GM21576 (cell line): Measurements from ENCODE around the gene SLC38A7.
"Not testable (repeated sequence)": the region's sequence is repeated elsewhere in the genome, so short reads cannot be mapped to it uniquely, and the experiment has no call there.

Experiments
- ATAC-seq: cut with Tn5 transposase; IDR thresholded peaks from one replicate; pipeline ENCODE4 v1.9.1; 2021; ENCODE audit warnings: mild to moderate bottlenecking, moderate library complexity; ENCODE audit not compliant: unreplicated experiment

SLC38A7 gene

DNA sequence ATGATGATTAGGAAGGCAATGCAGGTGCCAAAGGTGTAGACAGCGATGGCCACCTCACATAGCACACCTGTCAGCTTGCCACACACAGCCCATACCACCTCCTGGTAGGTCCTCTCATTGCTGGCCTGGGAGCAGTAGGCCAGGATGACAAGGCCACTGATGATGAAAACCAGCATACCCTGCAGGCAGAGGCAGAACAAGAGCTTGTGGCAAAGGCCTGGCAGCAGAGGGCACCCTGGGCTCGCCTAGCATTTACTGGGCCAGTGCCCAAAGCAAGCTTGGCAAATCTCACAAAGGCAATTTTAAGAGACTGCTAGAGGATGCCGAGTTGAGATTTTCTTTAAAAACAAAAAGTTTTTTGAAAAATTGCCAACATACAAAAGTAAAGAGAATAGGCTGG, 5.9 kb downstream of the SLC38A7 start:
- no peak for ATAC-seq

DNA sequence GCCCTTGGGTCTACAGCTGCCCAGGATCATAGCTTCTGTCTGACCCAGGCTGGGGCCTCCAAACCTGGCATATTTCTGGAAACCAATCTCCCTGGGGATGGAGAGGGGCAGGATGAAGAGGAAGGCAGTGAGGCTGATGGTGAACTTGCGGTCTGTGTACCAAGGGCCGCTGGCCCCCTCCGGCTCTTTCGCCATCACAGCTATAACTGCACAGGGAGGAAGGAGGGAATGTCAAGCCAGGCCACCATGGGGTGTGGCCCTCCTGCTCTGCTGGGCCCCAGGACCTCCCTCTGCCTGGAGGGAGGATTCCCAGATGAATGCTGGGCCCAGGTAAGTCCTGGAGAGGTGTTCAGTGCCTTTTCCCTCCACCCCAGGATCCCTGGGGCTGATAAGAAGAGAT, 6.3 kb downstream of the SLC38A7 start:
- ATAC-seq = no peak

DNA sequence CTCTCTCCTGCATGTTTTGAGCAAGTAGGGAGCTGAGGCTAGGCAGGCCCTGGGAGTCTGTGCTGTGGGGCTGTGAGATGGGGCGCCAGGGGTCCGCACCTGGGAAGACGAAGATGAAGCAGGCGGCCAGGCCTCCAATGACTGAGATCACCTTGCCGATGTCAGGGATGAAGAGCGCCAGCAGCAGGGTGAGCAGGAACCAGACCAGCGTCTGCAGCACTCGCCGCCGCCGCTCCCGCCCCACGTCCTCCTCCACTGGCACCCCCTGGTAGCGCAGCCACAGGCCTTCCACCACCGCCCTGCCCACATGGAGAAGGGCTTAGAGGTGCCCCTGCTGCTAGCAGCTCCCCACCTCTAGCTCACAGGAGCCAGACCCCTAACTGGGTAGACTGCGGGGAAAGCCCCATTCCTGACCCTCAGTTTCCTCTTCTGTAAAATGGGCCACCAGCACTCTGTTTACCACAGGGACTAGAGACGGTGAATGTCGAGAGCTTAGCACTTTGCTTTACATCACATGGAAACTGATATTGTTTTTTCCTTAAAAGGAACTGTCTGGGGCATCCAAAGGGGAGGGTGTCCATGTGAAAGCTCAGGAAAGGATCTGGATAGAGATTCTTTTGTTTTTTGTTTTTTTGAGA, 13.5 kb downstream of the SLC38A7 start:
- ATAC-seq = no peak

DNA sequence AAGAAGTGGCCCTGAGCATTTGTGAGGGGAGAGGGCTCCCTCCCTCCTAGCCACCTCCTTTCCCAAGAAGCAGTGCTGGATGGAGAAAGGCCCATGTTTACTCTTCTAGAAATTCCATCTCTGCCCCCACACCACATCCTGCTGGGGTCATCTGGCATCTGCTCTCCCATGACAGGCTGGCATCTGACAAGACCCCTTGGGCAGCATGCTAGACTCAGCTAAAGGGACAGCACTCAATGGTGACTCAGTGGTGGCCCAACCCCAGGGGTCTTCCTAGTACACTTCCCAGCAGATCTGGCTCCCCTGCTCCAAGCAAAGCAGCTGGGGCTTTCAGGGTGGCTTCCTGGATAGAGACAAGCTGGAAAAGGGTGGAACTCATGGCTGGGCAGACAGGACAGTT, 14.4 kb downstream of the SLC38A7 start:
- ATAC-seq = no peak

DNA sequence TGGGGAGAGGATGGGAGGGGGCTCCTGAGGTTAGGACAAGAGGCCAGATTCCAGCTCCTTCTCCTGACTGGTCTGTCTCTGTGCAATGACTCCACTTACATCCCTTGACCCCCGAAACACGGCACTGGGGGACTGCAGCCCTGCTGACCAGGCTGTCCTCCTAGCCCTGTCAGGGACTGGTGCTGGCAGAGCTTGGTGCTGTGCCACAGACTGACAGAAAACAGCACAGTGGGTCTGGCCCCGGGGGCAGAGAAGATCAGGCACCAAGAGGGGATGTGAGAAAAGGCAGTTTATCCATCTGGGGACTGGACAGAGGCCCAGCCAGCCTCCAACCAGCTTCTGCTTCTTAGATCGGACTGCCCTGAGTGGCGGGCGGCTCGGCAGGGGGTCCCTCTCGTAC, 19.4 kb downstream of the SLC38A7 start:
- no peak for ATAC-seq

DNA sequence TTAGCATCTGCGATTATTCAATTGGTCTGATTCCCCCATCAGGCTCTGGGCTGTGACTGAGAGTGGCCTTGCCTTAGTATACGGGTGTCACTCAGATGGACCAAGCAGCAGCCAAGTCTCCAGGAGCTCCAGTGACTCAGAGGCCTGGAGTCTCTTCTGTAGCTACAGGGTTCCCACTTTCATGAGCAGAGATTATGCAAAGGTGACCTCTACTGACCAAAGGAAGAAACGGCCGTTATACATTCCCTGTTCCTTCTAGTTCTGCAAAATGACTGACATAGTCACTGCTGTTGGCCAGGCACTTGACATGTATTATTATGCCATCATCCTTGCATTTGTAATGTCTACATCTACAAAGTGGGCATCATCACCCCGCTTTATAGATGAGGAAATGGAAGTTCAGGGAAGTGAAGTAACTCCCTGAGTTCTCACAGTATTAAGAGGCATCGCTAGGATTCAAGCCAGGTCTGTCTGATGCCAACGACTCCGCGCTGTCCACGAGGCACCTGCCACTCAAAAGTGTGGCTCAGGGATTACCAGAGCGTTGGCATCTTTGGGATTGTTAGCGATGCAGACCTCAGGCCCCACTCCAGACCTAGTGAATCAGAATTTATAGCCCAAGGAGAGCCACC, 23.3 kb downstream of the SLC38A7 start:
- peak; percentile 79 for ATAC-seq

DNA sequence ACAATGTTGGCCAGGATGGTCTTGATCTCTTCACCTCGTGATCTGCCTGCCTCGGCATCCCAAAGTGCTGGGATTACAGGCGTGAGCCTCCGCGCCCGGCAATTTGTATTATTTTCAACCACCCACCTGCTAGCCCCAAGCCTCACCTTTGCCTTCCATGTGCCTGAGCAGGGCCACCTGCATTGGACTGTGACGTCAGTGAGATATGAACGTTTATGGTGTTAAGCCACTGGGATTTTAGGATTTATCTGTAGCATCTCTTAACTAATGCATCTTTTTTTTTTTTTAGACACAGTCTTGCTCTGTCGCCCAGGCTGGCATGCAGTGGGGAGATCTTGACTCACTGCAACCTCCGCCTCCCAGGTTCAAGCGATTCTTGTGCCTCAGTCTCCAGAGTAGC, 24.7 kb downstream of the SLC38A7 start:
- ATAC-seq = not testable (repeated sequence)

DNA sequence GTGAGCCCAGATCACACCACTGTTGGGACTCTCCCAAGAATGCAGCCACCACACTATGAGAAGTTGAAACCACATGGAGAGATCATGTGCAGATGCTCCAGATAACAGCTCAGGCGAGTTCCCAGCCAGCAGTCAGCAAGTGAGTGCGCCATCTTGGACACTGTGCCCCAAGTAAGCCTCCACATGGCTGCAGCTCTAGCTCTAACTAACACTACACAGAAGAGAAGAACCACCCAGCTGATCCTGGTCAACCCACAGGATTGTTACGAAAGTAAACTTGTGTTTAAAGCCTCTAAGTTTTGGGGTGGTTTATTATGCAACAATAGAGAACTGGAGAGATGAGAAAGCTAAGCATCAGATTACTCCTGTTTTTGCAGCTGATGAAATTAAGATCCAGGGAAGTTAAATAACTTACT, 25.8 kb downstream of the SLC38A7 start:
- no peak for ATAC-seq

DNA sequence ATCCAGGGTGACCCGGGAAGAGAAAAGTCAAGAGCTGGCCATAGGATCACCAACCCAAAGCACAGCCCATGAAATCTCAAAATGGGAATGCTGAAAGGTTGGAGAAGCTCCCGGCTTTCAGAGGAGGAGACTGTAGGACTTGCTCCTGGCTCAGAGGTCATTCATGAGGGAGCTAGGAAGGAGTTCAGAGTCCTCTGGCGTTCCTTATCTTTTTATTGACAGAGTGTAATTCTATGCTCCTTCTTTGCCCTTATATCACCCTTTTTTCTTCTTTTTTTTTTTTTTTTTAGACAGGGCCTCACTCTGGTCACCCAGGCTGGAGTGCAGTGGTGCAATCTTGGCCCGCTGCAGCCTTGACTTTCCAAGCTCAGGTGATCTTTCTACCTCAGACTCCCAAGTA, 27.7 kb downstream of the SLC38A7 start:
- ATAC-seq = no peak

DNA sequence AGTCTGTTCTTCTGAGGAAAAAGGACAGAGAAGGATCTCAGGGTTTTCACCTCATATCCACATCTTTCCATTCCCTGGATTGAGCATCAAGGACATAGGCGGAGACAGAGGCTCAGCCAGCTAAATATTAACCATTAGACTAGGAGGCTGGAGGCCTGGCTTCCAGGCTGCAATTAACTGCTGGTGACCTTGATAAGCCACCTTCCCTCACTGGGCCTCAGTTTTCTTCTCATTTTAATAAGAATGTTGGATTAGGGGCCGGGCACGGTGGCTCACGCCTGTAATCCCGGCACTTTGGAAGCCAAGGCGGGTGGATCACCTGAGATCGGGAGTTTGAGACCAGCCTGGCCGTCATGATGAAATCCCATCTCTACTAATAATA, 29.4 kb downstream of the SLC38A7 start:
- ATAC-seq = no peak

DNA sequence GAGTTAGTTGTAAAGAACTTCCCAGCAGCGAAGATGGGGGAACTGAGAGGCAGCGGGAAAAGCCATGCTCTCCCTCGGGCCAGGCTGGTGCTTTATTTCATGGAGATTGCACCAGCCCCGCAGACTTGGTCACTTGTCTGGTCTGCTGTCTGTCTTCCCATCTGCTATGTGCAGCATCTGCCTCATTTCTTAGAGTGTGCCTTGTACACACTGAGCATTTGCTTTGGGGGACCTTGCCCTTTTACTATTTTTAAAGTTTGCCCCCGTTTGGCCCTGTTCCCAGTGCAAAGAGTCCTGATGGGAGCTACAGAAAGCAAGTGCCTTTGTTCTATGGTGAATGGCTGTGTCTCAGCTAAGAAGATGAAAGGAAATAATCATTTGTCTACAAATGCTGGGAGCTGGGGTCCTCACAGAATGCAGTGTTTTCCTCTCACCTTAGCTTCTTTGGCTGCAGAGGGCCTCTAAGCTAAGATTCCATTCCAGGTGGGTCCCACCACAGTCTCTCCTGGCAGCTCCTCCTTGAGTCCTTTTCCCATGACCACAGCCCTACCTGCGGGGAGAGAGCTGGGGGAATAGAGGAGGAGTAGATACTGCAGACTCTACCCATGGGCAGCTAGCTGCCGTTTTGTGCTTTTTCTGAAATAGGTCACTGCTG, 29.9 kb downstream of the SLC38A7 start:
- ATAC-seq = no peak

DNA sequence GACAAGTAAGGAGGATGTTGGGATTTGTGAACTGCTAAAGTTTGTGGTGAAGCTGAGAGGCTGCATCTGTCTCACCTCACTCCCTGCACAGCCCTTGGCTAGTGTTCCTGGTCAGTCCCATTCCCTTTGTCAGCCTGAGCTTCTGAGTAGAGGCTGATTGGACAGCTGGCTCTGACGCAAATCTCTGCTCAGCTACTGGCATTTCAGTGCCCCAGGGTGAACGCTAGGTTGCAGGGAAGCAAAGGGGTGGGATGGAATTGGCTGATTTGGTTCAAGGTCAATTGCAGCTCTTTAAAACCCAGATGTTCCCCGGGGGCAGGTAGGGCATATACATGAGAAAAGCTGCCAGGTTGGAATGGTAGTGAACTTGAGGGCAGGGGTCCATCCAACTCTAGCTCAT, 31.8 kb downstream of the SLC38A7 start:
- ATAC-seq = no peak

DNA sequence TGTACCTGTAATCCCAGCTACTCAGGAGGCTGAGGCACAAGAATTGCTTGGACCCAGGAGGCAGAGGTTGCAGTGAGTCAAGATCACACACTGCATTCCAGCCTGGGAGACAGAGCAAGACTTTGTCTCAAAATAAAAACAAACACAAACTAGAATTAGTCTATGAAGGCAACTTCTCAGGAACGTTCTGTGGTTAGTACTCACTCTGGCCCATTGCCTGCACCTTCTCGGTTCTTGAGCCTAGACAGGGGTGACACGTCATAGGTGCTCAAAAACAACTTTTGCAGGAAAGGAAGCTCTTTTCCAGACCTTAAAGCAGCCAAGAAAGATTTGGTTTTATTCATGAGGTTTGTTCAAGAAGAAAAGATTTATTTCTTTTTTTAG, 32.6 kb downstream of the SLC38A7 start:
- no peak for ATAC-seq

DNA sequence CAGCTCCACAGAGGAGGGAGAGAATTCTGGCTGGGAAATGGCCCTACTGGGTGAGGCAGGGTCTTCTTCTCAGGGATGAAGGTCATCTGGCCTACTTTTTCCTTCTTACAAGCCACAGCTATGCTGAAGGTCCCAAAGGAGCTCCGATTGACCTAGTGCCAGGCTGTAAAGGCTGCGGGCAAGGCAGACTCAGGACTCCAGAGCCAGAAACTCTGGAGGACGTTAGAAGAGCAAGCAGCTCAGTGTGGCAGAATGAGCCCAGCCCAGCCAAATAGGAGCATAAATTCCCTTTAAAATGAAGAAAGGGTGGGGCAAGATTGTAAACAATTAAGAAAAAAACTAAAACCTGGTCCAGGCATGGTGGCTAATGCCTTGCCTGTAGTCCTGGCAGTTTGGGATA, 34.9 kb downstream of the SLC38A7 start:
- ATAC-seq = no peak

DNA sequence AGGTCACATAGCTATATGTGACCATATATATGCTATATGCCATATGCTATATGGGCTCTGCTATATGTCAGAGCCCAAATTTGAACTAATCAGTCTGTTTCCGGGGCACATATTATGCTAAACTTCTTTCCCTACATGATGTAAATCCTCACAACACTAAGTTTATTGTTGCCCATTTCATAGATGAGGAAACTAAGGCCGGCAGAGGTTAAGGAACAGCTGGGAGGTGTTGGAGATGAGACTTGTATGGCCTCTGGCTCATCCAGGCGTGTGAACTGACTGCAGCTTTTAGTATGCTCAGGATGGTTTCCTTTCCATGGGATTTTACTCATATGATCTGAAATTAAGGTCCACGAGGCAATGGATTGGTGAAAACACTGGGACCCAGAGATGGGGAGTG, 37.5 kb downstream of the SLC38A7 start:
- no peak for ATAC-seq

DNA sequence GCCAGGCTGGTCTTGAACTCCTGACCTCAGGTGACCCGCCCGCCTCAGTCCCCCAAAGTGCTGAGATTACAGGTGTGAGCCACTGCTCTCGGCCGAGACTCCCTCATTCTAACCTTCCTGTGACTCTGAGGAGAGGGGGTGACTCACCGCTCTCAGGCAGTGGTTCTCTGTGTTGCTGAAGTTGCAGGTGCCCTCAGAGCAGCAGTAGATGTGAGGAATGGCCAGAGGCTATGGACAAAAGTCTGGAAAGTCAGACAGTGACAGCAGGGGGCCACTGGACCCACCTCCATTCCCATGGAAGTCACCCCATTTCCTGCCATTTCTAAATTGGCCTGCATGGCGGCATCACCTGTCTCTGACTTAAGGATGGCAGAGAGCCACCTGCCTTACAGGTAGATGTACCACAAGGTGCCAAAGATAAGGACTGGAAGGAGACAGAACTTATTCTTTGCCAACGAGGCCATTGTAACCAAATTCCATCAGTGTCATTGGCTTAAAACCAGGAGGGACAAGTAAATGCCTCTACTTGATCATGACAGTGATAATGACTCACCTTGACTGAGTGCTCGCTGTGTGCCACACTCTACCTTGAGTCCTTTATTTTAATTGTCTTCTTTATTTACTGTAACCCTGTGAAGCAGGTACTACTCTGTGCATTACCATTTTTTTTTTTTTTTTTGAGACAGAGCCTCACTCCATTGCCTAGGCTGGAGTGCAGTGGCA, 39.6 kb downstream of the SLC38A7 start:
- ATAC-seq = no peak

DNA sequence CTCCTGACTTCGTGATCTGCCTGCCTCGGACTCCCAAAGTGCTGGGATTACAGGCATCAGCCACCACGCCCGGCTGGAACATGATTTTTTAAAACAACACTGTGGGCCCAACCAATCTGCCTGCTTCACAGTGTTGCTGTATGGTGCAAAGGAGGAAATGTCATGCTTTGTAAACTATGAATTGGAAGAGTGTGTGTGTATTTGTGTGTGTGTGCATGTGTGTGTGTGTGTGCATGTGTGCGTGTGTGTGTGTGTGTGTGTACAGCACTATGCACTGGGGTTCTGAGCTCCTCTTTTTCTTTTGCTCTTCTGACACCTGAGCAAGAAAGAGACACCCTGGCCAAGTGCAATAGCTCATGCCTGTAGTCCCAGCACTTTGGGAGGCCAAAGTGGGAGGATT, 40.5 kb downstream of the SLC38A7 start:
- ATAC-seq = no peak

DNA sequence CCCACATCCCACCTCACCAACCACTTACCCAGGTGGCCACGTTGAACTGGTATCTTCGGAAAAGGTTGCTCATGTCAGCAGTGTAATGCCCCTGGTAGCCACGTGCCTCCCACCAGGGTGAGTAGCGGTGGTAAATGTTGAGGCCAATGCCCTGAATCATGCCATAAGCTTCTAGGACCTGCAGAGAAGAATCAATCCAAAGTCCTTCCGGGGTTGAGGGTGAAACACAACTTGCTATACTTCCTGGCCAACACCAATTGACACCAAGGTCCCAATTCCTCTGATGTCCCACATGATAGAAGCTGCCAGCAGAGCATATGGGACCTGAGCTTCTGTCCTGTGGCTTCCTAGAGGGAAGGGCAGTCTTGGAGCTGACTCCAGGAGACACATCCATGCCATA, 43.6 kb downstream of the SLC38A7 start:
- ATAC-seq = no peak

DNA sequence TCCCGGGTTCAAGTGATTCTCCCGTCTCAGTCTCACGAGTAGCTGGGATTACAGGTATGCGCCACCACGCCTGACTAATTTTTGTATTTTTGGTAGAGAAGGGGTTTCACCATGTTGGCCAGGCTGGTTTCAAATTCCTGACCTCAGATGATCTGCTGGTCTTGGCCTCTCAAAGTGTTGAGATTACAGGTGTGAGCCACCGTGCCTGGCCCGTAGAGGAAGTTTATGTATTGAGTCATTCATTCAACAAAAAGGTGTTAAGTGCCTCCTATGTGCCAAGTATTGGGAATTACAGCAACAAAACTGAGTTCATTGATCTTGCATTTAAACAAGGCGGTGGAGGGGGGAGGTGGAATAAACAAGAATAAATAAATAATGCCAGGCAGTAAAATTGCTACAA, 44.7 kb downstream of the SLC38A7 start:
- ATAC-seq = no peak

DNA sequence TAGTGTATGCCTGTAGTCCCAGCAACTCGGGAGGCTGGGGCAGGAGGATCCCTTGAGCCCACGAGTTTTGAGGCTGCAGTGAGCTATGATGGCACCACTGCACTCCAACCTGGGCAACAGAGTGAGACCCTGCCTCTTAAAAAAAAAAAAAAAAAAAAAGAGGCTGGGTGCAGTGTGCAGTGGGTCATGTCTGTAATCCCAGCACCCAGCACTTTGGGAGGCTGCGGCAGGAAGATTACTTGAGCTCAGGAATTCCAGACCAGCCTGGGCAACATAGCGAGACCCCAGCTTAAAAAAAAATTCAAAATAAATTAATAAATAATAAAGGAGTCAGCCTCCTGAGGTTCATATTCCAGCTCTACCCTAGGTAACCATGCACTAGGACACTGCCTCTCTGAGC, 45.3 kb downstream of the SLC38A7 start:
- ATAC-seq = no peak

DNA sequence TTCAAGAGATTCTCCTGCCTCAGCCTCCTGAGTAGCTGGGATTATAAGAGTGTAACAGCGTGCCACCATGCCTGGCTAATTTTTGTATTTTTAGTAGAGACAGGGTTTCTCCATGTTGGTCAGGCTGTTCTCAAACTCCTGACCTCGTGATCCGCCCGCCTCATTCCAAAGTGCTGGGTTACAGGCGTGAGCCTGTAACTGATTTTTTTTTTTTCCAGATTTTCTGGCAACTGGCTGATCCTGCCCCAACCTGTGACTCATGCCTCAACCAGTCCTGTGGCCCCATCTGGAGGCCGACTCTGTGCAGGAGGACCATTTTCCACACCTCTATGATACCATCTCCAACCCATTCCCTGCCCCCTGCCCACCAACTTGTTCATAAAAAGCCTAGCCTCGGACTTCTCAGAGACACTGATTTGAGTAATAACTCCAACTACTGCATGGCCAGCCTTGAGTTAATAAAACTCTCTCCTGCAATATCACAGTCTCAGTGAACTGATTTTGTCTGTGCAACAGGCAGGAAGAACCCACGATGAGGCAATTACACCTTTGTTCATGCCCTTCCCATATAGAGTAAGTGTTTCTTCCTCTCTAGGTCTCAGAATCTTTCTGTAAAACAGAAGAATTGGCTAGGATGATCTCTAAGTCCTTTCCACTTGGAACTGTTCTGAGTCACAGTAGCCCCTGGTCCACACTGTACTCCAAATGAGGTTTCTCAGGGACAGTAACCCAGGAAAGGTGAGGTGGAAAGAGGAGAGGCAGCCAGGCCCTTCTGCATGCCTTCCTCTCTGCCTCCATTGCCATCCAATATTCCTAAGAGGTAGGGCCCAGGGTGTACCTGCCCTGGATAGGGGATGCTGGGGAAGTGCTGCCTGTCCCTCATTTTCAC, 46.2 kb downstream of the SLC38A7 start:
- ATAC-seq = no peak
